ENCODE measurements around the gene TMEM181. TPM values are rescaled to one million over a fixed set of nuclear protein-coding genes. Genes with fewer than 3 reads are reported as not detected.

TMEM181 gene
- polyA plus RNA-seq, 1 of the 3 experiments (the other 2 are of a cell fraction), result 19.5 TPM

- H3F3A ChIP-seq (replicated peaks; ENCODE audit: insufficient read depth), result peaks cover 4% of the 10 kb centered on the region
- no peaks in the 10 kb centered on the region for H3K9me3 ChIP-seq
- H2AFZ ChIP-seq (ENCODE audit: low read depth), result no peak overlapping the region
- no peaks in the 10 kb centered on the region for H3K9me2 ChIP-seq
- POLR2A ChIA-PET, result no interaction called here
- no peaks in the 10 kb centered on the region for H3K27me3 ChIP-seq (ENCODE audit: insufficient read depth)
- H3K36me3 ChIP-seq (replicated peaks in 1 of 2; ENCODE audit: control insufficient read depth in 1 of 2, insufficient read depth in 2 of 2, low read length in 1 of 2), result no peaks in the 10 kb centered on the region
- H3K4me2 ChIP-seq, result no peak overlapping the region
- no peak overlapping the region for H3K4me3 ChIP-seq (ENCODE audit: low read depth in 2 of 2, low read length in 1 of 2)
- CTCF ChIA-PET, result interaction anchor here (1.5 kb wide), 1 partner anchor 25 kb away, joined by 4 read pairs; no protein-coding TSS in a partner anchor
- H4K20me1 ChIP-seq (ENCODE audit: insufficient read depth), result no peaks in the 10 kb centered on the region
- H3K4me1 ChIP-seq (ENCODE audit: control insufficient read depth in 1 of 2, insufficient read depth in 2 of 2, low read depth in 1 of 2, low read length in 1 of 2), result no peaks in the 10 kb centered on the region
- no peaks in the 10 kb centered on the region for H3K79me2 ChIP-seq (ENCODE audit: insufficient read depth)
- H3K27ac ChIP-seq (ENCODE audit: low read depth in 2 of 2, low read length in 1 of 2), result no peak overlapping the region
- WGBS (ENCODE audit: low lambda C conversion rate), result 94% methylated on average over 5 of the region's 18 CpGs
- TF ChIP-seq RXRA (IDR thresholded peaks at IDR 0.05; ENCODE audit: borderline replicate concordance, low read depth), result no peak
- TF ChIP-seq RAD21 (IDR thresholded peaks at IDR 0.05; ENCODE audit: low read length), result no peak
- no peak for TF ChIP-seq USF1 (IDR thresholded peaks at IDR 0.05; ENCODE audit: borderline replicate concordance, low read depth)
- TF ChIP-seq TCF12 (IDR thresholded peaks at IDR 0.05), result no peak
- no peak for TF ChIP-seq NRF1 (IDR thresholded peaks at IDR 0.05; ENCODE audit: low read depth, low read length)
- no peak for TF ChIP-seq ELF1 (IDR thresholded peaks at IDR 0.05)
- TF ChIP-seq FOXJ3 (CRISPR knock-in tag; IDR thresholded peaks at IDR 0.05), result no peak
- TF ChIP-seq POLR2AphosphoS5 (IDR thresholded peaks at IDR 0.05; ENCODE audit: low read depth, low read length), result no peak
- TF ChIP-seq PBX3 (IDR thresholded peaks at IDR 0.05), result no peak
- no peak overlapping the region for H3K9ac ChIP-seq
- DNase-seq, result no peak
Observed at GRCh38 chr6:158665332-158665731, 105.4 kb downstream of the TMEM181 start.

- CTCF ChIA-PET, result interaction anchor here (1.0 to 1.6 kb wide), 2 partner anchors 24 to 38 kb away, joined by 3 to 5 read pairs; no protein-coding TSS in a partner anchor
- no peaks in the 10 kb centered on the region for H3K9me2 ChIP-seq
Observed at GRCh38 chr6:158666628-158667359, 106.9 kb downstream of the TMEM181 start.

More at GRCh38 chr6:158666628-158667359, 106.9 kb downstream of the TMEM181 start:
- Histone ChIP-seq H3K36me3 (replicated peaks in 1 of 2; ENCODE audit: control insufficient read depth in 1 of 2, insufficient read depth in 2 of 2, low read length in 1 of 2) (no peaks in the 10 kb centered on the region), H3K4me2 (no peak overlapping the region), H3F3A (replicated peaks; ENCODE audit: insufficient read depth) (peaks cover 4% of the 10 kb centered on the region), H2AFZ (ENCODE audit: low read depth) (no peak overlapping the region), H4K20me1 (ENCODE audit: insufficient read depth) (no peaks in the 10 kb centered on the region), H3K9me3 (no peaks in the 10 kb centered on the region), H3K4me1 (ENCODE audit: control insufficient read depth in 1 of 2, insufficient read depth in 2 of 2, low read depth in 1 of 2, low read length in 1 of 2) (no peaks in the 10 kb centered on the region), H3K79me2 (ENCODE audit: insufficient read depth) (no peaks in the 10 kb centered on the region), H3K9ac (no peak overlapping the region), H3K27me3 (ENCODE audit: insufficient read depth) (no peaks in the 10 kb centered on the region), H3K4me3 (ENCODE audit: low read depth in 2 of 2, low read length in 1 of 2) (no peak overlapping the region), H3K27ac (ENCODE audit: low read depth in 2 of 2, low read length in 1 of 2) (no peak overlapping the region)
- WGBS (ENCODE audit: low lambda C conversion rate), result 88% methylated on average over 14 of the region's 14 CpGs
- no peak for DNase-seq
- POLR2A ChIA-PET, result no interaction called here
- TF ChIP-seq RXRA (IDR thresholded peaks at IDR 0.05; ENCODE audit: borderline replicate concordance, low read depth) (no peak), CHD2 (IDR thresholded peaks at IDR 0.05; ENCODE audit: low read length, partially characterized antibody) (no peak), CTCF (IDR thresholded peaks at IDR 0.05) (no peak), TCF12 (IDR thresholded peaks at IDR 0.05) (no peak), USF1 (IDR thresholded peaks at IDR 0.05; ENCODE audit: borderline replicate concordance, low read depth) (no peak), PBX3 (IDR thresholded peaks at IDR 0.05) (no peak), FOXJ3 (CRISPR knock-in tag; IDR thresholded peaks at IDR 0.05) (no peak), MEF2A (IDR thresholded peaks at IDR 0.05; ENCODE audit: borderline replicate concordance, low read depth) (no peak), NRF1 (IDR thresholded peaks at IDR 0.05; ENCODE audit: low read depth, low read length) (no peak), TAF1 (IDR thresholded peaks at IDR 0.05; ENCODE audit: borderline replicate concordance, low read depth, low read length) (no peak), MXI1 (IDR thresholded peaks at IDR 0.05; ENCODE audit: low read depth, low read length) (no peak), FOXM1 (IDR thresholded peaks at IDR 0.05; ENCODE audit: low read depth) (no peak), JUND (IDR thresholded peaks at IDR 0.05) (no peak), GABPA (IDR thresholded peaks at IDR 0.05; ENCODE audit: low read depth) (no peak), FOSL2 (IDR thresholded peaks at IDR 0.05; ENCODE audit: borderline replicate concordance, low read depth) (no peak)
